Gastroesophageal sphincter (tissue), 3 donors: ENCODE results near the gene B4GALT1.

ENCODE experiments used
- EP300 ChIP-seq: sonication (generic); formaldehyde crosslinking; IDR thresholded peaks from one replicate; pipeline ENCODE4 v1.6.1; 2017; ENCODE audit warnings: antibody characterized with exemption, mild to moderate bottlenecking
- POLR2A ChIP-seq, 2 donors: fragments of 450-650 bp; IDR thresholded peaks; one replicate each; pipeline ENCODE4 v1.6.1; 2017; ENCODE audit warnings: antibody characterized with exemption in 2 of 2, mild to moderate bottlenecking in 2 of 2, moderate library complexity in 1 of 2
- POLR2AphosphoS5 ChIP-seq: sonication (generic); formaldehyde crosslinking; IDR thresholded peaks from one replicate; pipeline ENCODE4 v1.6.1; 2017; ENCODE audit warnings: antibody characterized with exemption
- TF ChIP-seq, protein P1 (sequence below), 4 experiments: fragments of 200-600 bp in 2 of 4; fragments of 450-650 bp in 2 of 4; sonication (generic) in 1 of 4; IDR thresholded peaks; one replicate each; pipeline ENCODE4 v1.5.1; 2017 to 2019; ENCODE audit warnings: antibody characterized with exemption in 4 of 4, mild to moderate bottlenecking in 2 of 4, moderate library complexity in 2 of 4

DNA sequence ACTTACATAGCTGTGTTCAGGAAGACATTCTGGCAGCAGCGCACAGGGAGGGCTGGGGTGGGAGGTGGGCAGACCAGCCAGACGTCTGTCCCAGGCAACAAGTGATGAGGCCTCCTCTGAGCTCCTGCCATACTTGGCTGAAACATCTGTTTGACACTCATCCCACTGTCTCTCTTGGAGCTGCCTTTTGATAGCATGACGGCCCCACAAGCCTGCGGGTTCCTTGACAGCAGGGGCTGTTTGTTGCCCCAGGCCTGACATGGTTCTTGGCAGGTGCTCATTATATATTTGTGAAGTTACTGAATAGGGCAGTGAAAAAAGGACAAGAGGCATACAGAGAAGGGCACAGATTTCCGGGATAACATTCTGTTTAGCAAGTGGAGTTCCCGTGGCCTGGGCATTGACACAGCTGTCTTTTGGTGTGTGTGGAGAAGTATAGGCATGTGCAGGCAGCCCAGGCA is 22.2 kb upstream of the B4GALT1 start:
- no peak for TF ChIP-seq POLR2A (IDR thresholded peaks at IDR 0.05)
- TF ChIP-seq, protein P1, sequence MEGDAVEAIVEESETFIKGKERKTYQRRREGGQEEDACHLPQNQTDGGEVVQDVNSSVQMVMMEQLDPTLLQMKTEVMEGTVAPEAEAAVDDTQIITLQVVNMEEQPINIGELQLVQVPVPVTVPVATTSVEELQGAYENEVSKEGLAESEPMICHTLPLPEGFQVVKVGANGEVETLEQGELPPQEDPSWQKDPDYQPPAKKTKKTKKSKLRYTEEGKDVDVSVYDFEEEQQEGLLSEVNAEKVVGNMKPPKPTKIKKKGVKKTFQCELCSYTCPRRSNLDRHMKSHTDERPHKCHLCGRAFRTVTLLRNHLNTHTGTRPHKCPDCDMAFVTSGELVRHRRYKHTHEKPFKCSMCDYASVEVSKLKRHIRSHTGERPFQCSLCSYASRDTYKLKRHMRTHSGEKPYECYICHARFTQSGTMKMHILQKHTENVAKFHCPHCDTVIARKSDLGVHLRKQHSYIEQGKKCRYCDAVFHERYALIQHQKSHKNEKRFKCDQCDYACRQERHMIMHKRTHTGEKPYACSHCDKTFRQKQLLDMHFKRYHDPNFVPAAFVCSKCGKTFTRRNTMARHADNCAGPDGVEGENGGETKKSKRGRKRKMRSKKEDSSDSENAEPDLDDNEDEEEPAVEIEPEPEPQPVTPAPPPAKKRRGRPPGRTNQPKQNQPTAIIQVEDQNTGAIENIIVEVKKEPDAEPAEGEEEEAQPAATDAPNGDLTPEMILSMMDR (IDR thresholded peaks at IDR 0.05) = no peak
- no peak for TF ChIP-seq POLR2AphosphoS5
- no peak for TF ChIP-seq EP300
